Tibial nerve (tissue), 4 donors: ENCODE data around the gene DAPK1.

Experiments
- CTCF ChIP-seq, 5 experiments: fragments of 200-600 bp in 3 of 5; fragments of 450-650 bp in 2 of 5; sonication (generic) in 3 of 5; IDR thresholded peaks; one replicate each; pipeline ENCODE4 v1.5.1; 2016 to 2019; ENCODE audit warnings: antibody characterized with exemption in 5 of 5, mild to moderate bottlenecking in 3 of 5, moderate library complexity in 2 of 5
- EP300 ChIP-seq, 2 donors: sonication (generic); formaldehyde crosslinking; IDR thresholded peaks; one replicate each; pipeline ENCODE4 v1.6.1; 2017; ENCODE audit warnings: antibody characterized with exemption in 2 of 2, mild to moderate bottlenecking in 1 of 2

GRCh38 chr9:87567571-87567970, 69.9 kb downstream of the DAPK1 start:
- TF ChIP-seq CTCF (IDR thresholded peaks at IDR 0.05) (no peak), EP300 (IDR thresholded peaks at IDR 0.05) (no peak)
